DMS79 treated with DMSO at 0.1 percent for 48 hours (cell line): ENCODE results near the gene BICRA.
A peak's percentile ranks its signal among the peaks of the same experiment; 100 is the strongest.
"Not testable (repeated sequence)": the region's sequence is repeated elsewhere in the genome, so short reads cannot be mapped to it uniquely, and the experiment has no call there.

Experiments
- DNase-seq: peaks from one replicate; lab custom pipeline; 2025; lab: John Stamatoyannopoulos, UW

Gene BICRA

DNA sequence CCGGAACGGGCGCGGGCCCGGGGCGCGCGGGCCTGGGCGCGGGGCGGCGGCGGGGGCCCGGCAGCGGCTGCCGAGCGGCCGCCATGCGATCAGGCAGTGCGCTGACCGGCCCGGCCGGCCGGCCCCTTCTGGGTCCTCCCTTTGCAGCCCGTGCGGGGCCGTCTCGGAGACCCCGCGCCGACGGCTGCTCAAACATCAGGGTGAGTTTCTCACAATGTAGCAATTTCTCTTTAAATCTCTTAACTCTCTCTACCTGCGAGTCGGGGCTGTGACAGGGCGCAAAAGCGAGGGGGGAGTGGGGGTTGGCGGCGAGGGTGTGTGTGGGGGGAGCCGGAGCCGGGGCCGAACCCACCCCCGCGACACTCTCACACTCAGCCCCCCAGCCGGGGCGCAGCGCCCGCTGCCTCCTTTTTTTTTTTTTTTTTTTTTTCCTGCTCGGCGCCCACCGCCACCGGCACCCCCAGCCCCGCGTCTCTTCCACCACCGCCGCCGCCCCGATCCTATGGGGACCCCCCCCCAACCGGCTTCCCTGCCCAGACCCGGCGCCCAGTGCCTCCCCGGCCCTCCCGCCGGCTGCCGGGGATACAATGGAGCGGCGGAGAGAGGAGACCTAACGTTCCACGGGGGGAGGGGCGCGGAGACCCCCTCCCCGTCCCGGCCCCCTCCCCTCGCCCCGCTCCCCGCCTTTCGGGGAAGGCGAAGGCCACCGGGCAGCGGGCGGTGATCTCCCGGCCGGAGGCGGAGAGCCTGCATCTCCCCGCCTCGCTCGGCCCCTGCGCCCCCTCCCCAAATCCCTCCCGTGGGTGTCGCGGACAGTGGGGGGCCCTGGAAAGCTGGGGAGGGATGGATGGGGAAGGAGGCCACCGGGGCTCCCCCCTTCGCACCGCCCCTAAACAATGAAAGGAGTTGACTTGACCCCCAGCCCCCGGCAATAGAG is at the start of gene BICRA:
Gene BICRA, plus strand, starts transcription at position 166 of the 937 bp plus-strand sequence. CDS start 64,441 bp downstream, outside the sequence.
- DNase-seq, result peak; percentile 60

DNA sequence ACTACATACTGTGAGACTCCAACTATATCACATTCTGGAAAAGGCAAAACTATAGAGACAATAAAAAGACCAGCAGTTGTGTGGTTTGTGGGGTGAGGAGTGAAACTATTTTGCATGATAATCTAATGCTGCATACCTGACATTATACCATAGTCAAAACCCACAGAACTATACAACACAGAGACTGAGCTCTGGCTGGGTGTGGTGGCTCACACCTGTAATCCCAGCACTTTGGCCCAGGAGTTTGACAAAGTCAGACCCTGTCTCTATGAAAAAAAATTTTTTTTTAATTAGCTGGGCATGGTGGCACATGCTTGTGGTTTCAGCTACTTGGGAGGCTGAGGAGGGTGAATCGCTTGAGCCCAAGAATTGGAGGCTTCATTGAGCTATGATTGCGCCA is 47.9 kb upstream of the BICRA start:
- no peak for DNase-seq

DNA sequence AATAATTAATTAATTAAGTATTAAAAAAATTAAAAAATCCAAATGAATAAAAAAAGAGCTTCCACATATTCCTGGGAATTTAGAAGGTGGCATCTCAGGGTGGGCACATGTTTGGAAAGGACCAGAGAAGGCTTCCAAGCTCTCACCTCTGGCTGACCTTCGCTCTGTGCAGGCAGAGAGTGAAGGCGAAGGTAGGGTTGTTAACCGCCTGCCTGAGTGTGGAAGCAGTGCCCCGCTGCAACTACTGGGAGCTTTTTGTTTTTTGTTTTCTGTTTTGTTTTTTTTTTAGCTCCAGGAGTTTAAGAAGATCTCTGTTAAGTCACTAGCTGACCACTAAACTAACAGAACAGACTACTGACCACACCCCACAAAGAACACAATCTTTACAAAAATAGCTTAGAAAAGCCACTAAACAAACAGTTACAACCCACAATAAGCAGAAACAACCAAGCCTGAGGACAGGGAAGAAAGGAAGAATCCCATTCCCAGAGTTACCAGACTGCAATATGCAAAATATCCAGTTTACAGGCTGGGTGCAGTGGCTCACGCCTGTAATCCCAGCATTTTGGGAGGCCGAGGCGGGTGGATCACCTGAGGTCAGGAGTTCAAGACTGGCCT is 47.4 kb upstream of the BICRA start:
- no peak for DNase-seq

DNA sequence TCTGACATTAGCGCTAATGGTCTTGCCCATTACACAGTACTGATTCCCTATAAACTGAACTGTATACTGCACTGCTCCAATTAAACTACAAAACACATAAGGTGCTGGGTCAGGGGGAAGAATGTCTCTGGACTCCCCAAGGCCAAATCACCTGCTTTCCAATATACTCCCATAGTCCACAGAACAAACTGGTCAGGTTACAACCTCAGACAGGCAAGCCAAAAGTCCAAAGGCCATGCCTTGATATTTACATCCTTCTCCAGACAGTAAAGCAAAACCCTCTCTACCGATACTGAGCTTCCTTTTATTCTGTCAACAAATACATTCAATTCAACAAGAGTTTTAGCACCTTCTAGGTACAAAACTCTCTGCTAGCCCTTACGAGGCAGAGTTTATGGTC is 44.9 kb upstream of the BICRA start:
- DNase-seq, result no peak

DNA sequence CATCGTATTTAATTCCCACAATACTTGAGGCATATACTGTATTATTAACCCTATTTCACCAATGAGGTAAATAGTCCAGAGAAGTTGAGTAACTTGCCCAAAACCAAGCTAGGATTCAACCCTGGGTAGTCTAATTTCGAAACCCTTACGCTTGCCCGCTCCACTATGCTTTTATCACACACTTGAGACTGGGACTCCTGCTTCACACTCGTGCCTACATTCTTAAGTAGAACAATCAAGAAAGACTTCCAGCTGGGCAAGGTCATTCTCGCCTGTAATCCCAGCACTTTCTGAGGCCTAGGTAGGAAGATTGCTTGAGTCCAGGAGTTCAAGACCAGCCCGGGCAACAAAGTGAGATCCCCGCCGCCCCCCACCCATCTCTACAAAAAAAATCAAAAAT is 39.6 kb upstream of the BICRA start:
- no peak for DNase-seq

DNA sequence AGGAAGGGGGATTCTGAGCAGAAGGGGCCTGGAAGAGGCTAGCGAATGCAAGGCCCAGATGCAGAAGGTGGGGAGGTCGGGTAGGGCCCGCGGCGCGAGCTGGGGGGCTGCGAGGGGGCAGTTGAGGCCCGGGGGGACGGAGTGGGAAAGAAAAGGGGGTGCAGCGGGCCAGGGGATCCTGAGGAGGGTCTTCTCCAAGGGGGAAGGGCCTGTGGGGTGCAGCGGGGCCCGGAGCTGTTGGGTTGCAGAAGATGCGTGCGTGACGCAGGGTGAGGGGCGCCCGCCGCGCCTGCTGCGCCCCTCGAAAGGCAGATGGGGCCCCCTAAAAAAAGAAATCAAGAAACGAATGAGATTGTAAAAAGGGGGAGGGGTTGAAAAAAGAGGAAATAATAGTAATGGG is 36.3 kb upstream of the BICRA start:
- no peak for DNase-seq

DNA sequence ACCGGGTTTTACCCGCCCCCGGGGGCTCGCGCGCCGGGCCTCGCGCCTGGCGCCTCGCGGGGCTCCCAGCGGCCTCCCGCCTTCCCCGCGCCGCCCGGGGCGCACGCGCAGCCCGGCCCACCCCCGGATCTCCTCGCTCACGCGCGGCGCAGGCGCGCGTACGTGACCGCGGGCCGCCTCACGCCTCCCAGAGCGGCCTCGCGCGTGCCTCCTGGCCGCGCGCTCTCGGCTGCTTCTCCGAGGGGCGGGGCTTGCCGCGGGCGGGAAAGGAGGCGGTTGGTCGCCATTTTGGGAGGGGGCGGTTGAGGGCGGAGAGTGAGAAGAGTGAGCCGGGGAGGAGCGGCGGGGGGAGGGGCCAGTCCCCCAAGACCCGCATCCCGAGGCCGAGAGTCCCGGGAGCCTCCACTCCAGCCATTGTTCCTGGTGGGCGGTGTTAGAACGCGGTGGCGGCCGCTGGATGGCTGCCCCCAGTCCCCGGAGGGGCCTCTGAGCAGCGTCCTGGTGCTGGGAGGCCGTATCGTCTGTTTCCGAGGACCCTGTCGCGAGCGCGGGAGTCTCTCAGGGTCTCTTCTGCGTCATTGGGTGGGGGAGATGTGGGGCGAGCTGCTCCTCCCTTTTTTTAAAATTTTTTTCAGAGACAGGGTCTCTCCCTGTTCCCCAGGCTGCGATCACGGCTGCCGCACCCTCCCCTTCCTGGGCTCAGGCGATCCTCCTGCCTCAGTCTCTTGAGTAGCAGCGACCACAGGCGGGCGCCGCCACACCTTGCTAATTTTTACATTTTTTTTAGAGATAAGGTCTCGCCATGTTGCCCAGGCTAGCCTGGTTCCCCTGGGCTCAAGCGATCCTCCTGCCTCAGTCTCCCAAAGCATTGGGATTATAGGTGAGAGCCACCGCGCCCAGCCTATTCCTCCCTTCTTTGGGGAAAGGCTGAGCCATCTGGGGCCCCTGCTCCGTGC is 35.6 kb upstream of the BICRA start, which contains the start of gene ZNF541:
Gene ZNF541, minus strand, starts transcription at position 78 of the 956 bp plus-strand sequence. CDS start 17,292 bp downstream, outside the sequence.
- no peak for DNase-seq

DNA sequence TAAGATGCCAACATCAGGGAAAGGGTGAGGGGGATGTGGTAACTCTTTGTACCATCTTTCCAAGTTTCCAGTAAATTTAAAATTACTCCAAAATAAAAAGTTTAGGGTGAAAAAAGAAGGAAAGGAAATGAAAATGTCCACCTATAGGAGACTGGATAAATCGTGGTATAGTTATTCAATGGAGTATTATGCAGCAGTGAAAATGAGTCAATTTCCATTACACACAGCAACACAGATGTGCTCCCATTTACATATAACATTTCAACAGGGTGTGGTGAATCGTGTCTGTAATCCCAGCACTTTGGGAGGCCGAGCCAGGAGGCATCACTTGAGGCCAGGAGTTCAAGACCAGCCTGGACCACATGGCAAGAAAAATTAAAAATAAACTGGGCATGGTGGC is 28.5 kb upstream of the BICRA start:
- no peak for DNase-seq

DNA sequence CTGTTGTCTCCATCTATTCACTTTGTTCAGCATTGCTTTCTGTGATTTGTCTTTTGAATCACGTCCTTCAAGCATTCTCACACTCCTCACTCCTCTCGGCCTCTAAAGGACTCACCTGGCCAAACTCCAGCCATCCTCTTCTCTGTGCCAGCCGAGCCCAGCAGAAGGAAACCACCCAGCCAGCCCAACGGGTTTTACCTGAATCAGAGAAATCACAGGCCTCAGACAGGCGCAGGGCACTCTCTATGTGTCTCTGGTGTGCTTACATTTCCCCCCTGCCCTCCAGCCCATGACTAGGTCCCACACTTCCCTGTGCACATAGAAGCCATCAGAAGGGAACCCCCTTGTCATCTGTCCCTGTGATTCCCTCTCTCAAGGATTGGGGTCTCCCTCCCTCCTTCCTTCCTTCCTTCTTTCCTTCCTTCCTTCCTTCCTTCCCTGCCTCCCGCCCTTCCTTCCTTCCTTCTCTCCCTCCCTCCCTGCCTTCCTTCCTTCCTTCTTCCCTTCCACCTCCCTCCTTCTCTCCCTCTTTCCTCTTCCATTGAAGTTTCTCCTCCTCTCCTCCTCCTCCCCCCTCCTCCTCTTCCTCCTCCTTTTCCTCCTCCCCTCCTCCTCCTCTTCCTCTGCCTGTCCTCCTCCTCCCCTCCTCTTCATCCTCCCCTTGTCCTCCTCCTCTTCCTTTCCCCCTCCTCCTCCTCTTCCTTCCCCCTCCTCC is 27.2 kb upstream of the BICRA start:
- no peak for DNase-seq

DNA sequence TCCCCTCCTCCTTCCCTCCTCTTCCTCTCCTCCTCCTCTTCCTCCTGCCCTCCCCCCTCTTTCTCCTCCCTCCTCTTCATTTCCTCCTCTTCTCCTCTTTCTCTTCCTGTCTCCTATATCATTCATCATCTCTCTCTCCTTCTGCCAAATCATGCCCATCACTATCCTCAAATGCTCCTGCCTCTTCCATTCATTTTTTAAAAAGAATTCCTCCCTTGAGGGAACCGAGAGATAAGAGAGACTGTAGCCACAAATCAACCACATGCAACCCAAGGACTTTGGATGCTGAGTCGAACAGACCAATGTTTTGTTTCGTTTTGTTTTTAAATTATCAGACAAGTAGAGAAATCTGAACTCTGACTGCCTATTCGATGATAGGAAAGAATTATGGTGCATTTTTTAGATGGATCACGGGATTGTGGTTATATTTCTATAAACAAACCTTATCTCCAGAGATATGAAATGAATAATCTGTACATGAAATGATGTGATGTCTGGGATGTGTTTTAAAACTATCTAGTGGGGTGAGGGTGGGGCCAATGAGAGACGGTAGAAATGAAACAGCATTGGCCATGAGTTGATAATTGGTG is 26.5 kb upstream of the BICRA start:
- no peak for DNase-seq

DNA sequence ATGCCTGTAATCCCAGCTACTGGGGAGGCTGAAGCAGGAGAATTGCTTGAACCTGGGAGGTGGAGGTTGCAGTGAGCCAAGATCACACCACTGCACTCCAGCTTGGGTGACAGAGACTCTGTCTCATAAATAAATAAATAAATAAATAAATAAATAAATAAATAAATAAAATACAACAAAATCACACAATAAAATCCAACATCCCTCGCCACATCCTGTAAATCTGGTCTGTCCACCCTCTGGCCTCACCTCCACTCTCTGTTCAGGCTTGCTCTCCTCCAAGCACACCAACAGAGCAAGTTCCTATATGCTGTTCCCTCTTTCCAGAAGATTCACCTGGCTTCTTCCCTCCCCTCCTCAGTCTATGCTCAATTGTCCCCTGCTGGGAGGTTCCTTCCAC is 25.8 kb upstream of the BICRA start:
- not testable (repeated sequence) for DNase-seq

DNA sequence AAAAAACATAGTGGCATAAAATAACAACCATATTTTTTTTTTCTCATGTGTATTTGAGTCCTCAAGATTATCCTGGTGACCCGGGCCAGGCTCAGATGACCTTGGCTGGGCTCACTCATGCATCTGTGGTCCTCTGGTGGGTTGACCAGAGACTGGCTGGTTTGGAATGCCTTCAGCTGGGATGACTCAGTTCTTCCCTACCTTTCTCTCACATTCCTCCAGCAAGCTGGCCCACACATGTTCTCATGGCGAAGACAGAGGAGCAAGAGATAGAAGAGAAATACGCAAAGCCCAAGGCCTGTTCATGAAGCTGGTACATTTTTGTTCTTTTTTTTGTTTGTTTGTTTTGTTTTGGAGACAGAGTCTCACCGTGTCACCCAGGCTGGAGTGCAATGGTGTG is 21.6 kb upstream of the BICRA start:
- DNase-seq, result no peak

DNA sequence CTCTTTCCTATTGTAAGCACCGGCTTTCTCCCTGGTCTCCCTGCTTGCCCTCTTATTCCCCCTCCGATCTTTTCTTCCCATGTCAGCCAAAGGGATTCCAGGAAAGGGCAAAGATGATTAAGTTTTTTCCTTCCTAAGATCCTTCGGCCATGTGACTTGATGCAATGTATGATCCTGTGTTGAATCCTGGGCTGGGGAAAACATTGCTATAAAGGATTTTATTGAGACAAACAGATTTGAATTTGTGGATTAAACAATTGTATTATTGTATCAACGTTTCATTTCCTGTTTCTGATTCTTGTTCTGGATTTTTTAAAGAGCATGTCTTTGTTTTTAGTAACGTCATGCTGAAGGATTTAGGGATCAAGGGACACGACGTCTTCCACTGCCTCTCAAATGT is 19.1 kb upstream of the BICRA start:
- no peak for DNase-seq

DNA sequence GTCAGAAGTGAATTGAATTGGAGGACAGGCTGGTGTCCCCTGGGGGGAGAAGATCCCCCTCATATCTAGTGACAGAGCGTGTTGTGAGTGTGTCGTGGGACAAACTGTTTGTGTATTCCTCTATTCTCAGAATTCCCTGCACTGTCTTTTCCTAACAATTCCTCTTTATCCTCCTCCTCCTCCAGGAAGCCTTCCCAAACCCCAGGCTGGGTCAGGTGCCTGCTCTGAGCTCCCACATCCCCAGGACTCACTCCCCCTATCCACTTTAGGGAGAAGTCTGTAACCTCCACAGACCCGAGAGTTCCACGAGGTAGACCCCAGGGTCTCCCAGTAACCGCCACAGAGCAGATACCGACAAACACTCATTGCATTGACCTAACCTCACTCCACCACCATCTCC is 15.1 kb upstream of the BICRA start:
- DNase-seq, result no peak

DNA sequence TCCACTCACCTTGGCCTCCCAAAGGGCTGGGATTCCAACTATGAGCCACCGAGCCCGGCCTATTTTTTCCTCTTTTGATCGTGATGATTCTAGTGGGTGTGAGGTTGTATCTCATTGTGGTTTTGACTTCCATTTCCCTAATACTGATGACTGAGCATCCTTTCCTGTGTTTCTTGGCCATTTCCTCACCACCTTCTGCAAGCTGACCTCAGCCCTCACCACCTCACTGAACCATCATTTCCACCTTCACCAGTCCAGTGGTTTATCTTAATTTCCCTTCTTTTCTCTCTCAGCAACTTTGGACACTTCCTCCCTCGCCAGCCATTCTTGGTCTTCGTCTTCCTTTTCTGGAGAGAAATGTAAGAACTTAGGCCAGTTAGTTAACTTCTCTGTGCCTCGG is 13.0 kb upstream of the BICRA start:
- DNase-seq, result no peak

DNA sequence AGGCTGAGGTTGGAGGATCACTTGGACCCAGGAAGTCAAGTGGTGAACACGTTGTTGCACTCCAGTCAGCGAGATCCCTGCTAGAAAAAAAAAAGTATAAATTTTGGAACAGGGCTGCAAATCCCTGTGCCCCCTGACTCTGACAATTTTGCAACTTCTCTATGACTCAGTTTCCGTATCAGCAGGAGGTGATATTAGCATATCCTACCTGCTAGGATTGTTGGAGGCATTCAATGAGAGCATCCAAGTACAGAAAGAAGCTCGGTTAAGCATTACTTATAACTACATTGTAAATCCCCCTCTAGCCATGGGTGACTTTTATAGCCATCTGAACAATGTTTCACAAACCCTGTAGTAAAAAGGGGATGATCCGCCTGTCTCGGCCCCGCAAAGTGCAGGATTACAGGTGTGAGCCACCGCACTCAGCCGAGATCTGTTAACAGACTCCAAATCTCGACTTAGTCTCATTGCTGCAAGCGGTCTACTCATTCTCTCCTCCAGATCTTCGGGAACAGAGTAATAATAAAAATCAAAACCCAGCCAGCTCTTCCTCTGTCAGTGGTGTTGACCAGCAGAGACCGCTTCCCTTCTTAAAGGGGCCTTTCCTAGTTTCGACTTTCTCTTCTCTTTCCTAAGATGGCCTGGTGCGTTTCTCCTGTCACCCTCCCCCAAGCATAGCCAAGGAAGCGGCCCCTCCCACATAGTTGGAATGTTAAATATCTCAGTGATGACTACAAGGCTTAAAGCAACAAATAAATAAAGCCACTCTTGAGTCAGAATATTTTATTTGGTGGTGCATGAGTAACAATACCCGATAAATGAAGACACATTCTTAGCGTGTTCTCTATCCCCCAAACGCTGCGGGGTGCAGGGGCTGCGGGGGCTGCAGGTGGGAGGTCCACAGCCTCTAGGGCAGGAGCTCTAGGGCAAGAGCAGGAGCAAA is 10.3 kb upstream of the BICRA start:
- no peak for DNase-seq

DNA sequence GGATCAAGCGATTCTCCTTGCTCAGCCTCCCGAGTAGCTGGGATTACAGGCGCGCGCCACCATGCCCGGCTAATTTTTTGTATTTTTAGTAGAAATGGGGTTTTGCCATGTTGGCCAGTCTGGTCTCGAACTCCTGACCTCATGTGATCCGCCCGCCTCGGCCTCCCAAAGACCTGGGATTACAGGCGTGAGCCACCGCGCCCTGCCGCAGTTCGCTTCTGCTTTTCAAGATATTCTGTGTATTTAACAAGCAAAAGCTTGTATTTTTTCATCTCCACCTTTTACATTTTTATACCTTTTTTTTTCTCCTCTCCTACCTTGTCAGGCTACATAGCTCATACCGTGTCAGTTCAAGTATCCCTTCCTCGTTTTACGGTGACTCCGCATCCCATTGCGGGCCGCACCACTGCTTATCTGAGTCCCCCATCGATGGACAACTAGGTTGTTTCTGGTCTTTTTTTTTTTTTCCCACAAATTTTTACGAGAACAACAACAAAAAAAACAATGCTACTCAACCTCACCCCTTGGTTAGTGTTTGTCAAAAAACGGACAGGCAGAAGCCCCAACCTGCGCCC is 9.2 kb upstream of the BICRA start:
- not testable (repeated sequence) for DNase-seq

DNA sequence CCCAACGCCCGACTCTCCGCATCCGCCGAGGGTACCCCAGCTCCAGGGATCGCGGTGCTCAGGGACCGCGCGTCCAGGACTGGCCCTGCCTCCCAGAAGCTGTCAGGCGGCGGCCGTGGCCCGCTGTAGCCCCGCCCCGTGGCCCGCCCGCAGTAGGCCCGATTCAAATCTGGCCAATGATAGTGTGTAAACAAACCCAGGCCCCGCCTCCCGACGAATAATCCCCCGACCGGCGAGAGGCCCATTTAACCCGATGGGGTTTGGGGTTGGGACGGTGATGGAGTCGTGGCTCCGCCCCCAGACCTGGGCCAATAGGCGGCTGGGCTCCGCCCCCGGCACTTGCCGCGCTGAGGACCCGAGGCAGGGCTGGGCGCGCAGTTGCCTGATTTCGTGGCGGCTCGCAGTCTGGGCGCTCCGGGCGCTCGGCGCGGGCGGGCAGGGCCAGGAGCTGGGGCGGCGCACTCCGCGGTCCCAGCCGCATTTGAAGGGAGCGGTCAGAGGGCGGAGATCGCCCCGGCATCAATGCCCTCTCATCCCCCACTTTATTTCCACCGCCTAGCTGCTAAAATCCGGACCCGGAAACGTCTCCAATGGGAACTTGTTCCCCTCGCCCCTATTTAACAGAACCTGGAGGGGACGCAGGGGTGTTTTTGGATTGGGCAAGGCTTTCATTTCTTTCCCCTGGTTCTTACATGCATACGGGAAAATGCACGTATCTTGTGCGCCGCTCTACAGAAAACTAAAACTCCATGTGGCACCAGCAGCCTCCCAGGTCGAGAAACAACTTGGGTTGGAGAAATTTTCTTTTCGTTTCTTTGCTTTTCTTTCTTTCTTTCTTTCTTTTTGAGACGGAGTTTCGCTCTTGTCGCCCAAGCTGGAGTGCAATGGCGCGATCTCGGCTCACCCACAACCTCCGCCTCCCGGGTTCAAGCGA is 8.4 kb upstream of the BICRA start:
- DNase-seq, result peak; percentile 95
